Loucy (cell line): Measurements from ENCODE around the gene PLEKHA1.

Source experiments
- H2AFZ ChIP-seq: fragments of 200-600 bp; sonication (generic); 2 replicates; pipeline ENCODE4 v1.6.0; 2016; ENCODE audit warnings: antibody characterized with exemption, mild to moderate bottlenecking, low read length, moderate library complexity
- H3F3A ChIP-seq: fragments of 200-600 bp; 2 replicates; pipeline ENCODE4 v1.6.0; 2016; ENCODE audit warnings: antibody characterized with exemption, low read depth, mild to moderate bottlenecking
- H3K27me3 ChIP-seq: fragments of 200-600 bp; sonication (generic); 2 replicates; pipeline ENCODE4 v1.6.1; 2014; ENCODE audit warnings: low read length, mild to moderate bottlenecking; ENCODE audit not compliant: insufficient read depth, poor library complexity, severe bottlenecking
- H3K36me3 ChIP-seq: fragments of 200-600 bp; sonication (generic); 2 replicates; pipeline ENCODE4 v1.6.1; 2016; ENCODE audit warnings: low read length; ENCODE audit not compliant: insufficient read depth
- H3K4me1 ChIP-seq: fragments of 200-600 bp; sonication (generic); 2 replicates; pipeline ENCODE4 v1.5.1; 2014; ENCODE audit warnings: low read length, mild to moderate bottlenecking; ENCODE audit not compliant: insufficient read depth, poor library complexity, severe bottlenecking
- H3K4me2 ChIP-seq: fragments of 200-600 bp; sonication (generic); 2 replicates; pipeline ENCODE4 v1.6.0; 2014; ENCODE audit warnings: antibody characterized with exemption, low read length, low read depth, mild to moderate bottlenecking; ENCODE audit not compliant: poor library complexity, severe bottlenecking
- H3K4me3 ChIP-seq: fragments of 200-600 bp; sonication (generic); 2 replicates; pipeline ENCODE4 v1.5.1; 2014; ENCODE audit warnings: low read length, mild to moderate bottlenecking, mixed read lengths; ENCODE audit not compliant: poor library complexity, severe bottlenecking
- H3K79me2 ChIP-seq: fragments of 200-600 bp; sonication (generic); 2 replicates; pipeline ENCODE4 v1.6.1; 2014; ENCODE audit warnings: low read length; ENCODE audit not compliant: insufficient read depth
- H3K9ac ChIP-seq: fragments of 200-600 bp; sonication (generic); 2 replicates; pipeline ENCODE4 v1.6.0; 2014; ENCODE audit warnings: mild to moderate bottlenecking, low read depth, low read length, moderate library complexity; ENCODE audit not compliant: poor library complexity, severe bottlenecking
- H3K9me2 ChIP-seq: fragments of 200-600 bp; sonication (generic); replicated peaks from 2 replicates; pipeline ENCODE4 v1.6.1; 2016; ENCODE audit warnings: low read depth, low read length, mixed read lengths
- H3K9me3 ChIP-seq: fragments of 200-600 bp; sonication (generic); 2 replicates; pipeline ENCODE4 v1.6.1; 2014; ENCODE audit warnings: mild to moderate bottlenecking, antibody characterized with exemption, low read length, low read depth; ENCODE audit not compliant: insufficient read depth
- H4K20me1 ChIP-seq: fragments of 200-600 bp; sonication (generic); 2 replicates; pipeline ENCODE4 v1.6.0; 2014; ENCODE audit warnings: antibody characterized with exemption, low read length, mild to moderate bottlenecking; ENCODE audit not compliant: insufficient read depth, poor library complexity, severe bottlenecking
- CTCF ChIP-seq: fragments of 200-600 bp; sonication (generic); conservative IDR thresholded peaks from 2 replicates; pipeline ENCODE4 v1.5.1; 2014; ENCODE audit warnings: mild to moderate bottlenecking, antibody characterized with exemption, low read length
- EZH2phosphoT487 ChIP-seq: fragments of 200-600 bp; IDR thresholded peaks from 2 replicates; pipeline ENCODE4 v1.6.1; 2018; ENCODE audit warnings: antibody characterized with exemption, mild to moderate bottlenecking, moderate library complexity, borderline replicate concordance

PLEKHA1 gene

GRCh38 chr10:122466951-122467381, 92.5 kb downstream of the PLEKHA1 start:
- Histone ChIP-seq H3K36me3 (no peaks in the 10 kb centered on the region), H3F3A (no peaks in the 10 kb centered on the region), H3K79me2 (no peaks in the 10 kb centered on the region), H3K27me3 (no peaks in the 10 kb centered on the region), H3K9me3 (no peaks in the 10 kb centered on the region; the same call in 1 of the 2 replicates), H2AFZ (no peak overlapping the region), H3K4me1 (no peaks in the 10 kb centered on the region), H4K20me1 (no peaks in the 10 kb centered on the region), H3K4me2 (no peak overlapping the region), H3K9me2 (no peaks in the 10 kb centered on the region), H3K4me3 (no peak overlapping the region), H3K9ac (no peak overlapping the region)
- TF ChIP-seq EZH2phosphoT487 (no peak), CTCF (no peak)

GRCh38 chr10:122467701-122468100, 93.2 kb downstream of the PLEKHA1 start:
- Histone ChIP-seq H3F3A (no peaks in the 10 kb centered on the region), H3K4me3 (no peak overlapping the region), H3K4me1 (no peaks in the 10 kb centered on the region), H3K9me3 (no peaks in the 10 kb centered on the region), H3K9ac (no peak overlapping the region), H3K9me2 (no peaks in the 10 kb centered on the region), H2AFZ (no peak overlapping the region), H4K20me1 (no peaks in the 10 kb centered on the region), H3K79me2 (no peaks in the 10 kb centered on the region), H3K4me2 (no peak overlapping the region), H3K27me3 (no peaks in the 10 kb centered on the region), H3K36me3 (no peaks in the 10 kb centered on the region)
- no peak for TF ChIP-seq CTCF
- TF ChIP-seq EZH2phosphoT487 = no peak

GRCh38 chr10:122468307-122468925, 93.9 kb downstream of the PLEKHA1 start:
- Histone ChIP-seq H3K36me3 (no peaks in the 10 kb centered on the region), H3K4me2 (no peak overlapping the region), H4K20me1 (no peaks in the 10 kb centered on the region), H2AFZ (no peak overlapping the region), H3K4me3 (no peak overlapping the region), H3K27me3 (no peaks in the 10 kb centered on the region), H3K4me1 (no peaks in the 10 kb centered on the region), H3K79me2 (no peaks in the 10 kb centered on the region), H3K9ac (no peak overlapping the region), H3K9me3 (no peaks in the 10 kb centered on the region), H3K9me2 (no peaks in the 10 kb centered on the region), H3F3A (no peaks in the 10 kb centered on the region)
- TF ChIP-seq EZH2phosphoT487 (no peak), CTCF (no peak)
